ENCODE data around the gene DMD.

The DMD gene

DNA sequence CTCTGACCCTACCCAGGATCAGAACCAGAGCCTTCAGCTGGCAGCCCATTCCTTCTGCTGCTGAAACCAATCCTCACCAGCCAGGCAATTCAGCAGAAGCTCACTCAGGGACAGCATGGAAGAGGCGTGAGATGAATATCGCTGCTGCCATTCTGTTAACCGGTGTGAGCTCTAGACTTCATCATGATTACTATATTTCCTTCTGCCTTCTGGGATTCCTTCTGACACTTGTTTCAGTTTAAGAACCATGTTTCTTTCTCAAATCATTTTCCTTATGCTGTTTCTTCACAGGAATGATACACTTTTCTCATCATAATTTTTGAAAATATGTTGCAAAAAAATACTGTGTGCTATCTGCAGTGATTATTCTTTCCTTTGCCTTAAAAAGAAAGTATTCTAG is 1666.2 kb downstream of the DMD start:
- DNase-seq (ENCODE audit: low read depth): no peak
- no peak overlapping the region for H3K4me3 ChIP-seq (ENCODE audit: control insufficient read depth, low read depth, low read length)
- TF ChIP-seq, protein P1, sequence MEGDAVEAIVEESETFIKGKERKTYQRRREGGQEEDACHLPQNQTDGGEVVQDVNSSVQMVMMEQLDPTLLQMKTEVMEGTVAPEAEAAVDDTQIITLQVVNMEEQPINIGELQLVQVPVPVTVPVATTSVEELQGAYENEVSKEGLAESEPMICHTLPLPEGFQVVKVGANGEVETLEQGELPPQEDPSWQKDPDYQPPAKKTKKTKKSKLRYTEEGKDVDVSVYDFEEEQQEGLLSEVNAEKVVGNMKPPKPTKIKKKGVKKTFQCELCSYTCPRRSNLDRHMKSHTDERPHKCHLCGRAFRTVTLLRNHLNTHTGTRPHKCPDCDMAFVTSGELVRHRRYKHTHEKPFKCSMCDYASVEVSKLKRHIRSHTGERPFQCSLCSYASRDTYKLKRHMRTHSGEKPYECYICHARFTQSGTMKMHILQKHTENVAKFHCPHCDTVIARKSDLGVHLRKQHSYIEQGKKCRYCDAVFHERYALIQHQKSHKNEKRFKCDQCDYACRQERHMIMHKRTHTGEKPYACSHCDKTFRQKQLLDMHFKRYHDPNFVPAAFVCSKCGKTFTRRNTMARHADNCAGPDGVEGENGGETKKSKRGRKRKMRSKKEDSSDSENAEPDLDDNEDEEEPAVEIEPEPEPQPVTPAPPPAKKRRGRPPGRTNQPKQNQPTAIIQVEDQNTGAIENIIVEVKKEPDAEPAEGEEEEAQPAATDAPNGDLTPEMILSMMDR (conservative IDR thresholded peaks at IDR 0.05; ENCODE audit: control insufficient read depth, insufficient read depth, low read depth, low read length): no peak

DNA sequence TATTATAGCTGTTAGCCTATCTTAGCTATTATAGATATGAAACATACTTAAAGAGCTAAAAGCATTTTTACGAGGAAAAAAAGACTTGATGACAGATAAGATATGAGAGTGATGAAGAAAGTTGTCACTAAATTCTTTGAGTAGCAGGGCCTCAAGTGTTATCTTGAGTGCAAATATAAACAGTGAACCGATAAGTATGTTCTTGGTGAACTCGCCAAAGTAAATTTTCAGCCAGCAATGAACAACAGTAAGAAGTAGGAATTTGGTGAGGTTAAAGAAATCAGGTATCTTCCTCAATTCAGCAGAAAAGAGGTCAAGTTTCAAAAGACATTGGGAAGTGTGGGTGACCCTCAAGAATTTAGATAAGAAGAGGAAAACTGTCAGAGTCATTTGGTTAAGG is 1667.7 kb downstream of the DMD start:
- H3K4me3 ChIP-seq (ENCODE audit: control insufficient read depth, low read depth, low read length): no peak overlapping the region
- DNase-seq (ENCODE audit: low read depth): no peak
- TF ChIP-seq, protein P1 (conservative IDR thresholded peaks at IDR 0.05; ENCODE audit: control insufficient read depth, insufficient read depth, low read depth, low read length): no peak

DNA sequence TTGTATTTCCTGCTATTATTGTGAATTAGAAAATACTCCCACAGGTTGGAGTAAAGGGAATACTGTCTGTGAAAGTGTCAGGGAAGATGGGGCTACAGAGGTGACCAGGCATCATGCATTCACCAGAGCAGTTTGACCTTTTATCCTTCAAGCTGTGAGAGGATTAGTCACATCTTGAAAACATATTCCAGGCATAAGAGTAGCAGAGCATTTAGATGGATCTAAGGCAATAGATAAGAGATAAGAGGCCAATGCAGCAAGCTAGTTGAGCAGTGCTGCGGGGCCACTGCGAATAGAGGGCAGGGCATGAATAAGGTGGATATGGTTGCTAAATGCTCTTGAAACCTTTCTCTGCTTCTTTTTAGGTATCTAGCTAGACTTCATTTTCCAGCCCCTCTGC is 1668.8 kb downstream of the DMD start:
- TF ChIP-seq, protein P1 (conservative IDR thresholded peaks at IDR 0.05; ENCODE audit: control insufficient read depth, insufficient read depth, low read depth, low read length): no peak
- no peak for DNase-seq (ENCODE audit: low read depth)
- no peak overlapping the region for H3K4me3 ChIP-seq (ENCODE audit: control insufficient read depth, low read depth, low read length)

DNA sequence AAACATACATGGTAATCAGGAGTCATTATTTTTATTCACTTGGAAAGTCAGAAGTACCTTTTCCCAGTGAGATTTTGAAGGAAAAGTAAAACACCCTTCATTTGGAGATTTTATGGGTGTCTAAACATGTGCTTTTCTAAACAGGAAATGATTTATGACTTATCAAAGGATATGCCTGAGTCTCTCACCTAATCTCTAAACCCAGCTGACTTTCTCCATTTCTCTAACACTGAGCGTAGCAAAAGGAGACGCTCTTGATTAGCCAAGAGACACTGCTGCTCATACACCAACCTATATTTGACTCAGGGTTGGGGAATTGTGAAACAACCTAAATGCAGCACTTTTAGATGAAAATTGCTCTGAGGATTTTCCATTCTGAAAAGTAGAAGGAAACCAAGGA is 1671.0 kb downstream of the DMD start:
- H3K4me3 ChIP-seq (ENCODE audit: control insufficient read depth, low read depth, low read length): no peak overlapping the region
- DNase-seq (ENCODE audit: low read depth): no peak
- TF ChIP-seq, protein P1 (conservative IDR thresholded peaks at IDR 0.05; ENCODE audit: control insufficient read depth, insufficient read depth, low read depth, low read length): no peak

DNA sequence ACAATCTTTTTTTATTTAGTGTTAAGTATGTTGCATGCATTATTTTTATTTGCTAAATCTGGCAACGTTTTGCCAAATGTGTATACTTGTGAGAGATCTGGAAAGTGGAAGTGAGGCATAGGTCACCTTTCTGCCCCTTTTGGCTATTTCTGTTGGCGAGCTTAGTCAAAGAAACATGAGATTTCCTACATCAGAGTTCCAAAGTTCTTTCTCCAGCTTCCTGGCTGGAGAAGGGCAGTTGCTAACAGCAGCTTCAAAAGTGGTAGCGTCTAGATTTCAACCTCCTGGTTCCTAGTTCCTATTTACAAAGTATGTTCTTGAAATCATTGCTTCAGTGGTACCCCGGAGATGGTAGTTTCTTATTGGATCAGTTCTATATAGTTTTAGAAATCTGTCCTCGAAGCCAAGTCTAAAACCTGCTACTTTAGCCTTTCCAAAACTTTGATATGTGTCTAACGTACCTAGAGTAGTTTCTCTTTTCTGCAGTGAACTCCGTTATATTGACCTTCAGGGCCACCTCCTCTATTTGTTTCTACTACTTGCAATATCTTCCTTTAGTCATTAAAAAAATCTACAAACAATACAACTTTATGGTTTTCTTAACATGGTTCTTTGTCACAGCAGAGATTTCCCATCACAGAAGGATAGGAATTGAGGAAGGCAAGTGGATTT is 1683.8 kb downstream of the DMD start:
- TF ChIP-seq, protein P1 (conservative IDR thresholded peaks at IDR 0.05; ENCODE audit: control insufficient read depth, insufficient read depth, low read depth, low read length): no peak
- no peak for DNase-seq (ENCODE audit: low read depth)
- H3K4me3 ChIP-seq (ENCODE audit: control insufficient read depth, low read depth, low read length): no peak overlapping the region

DNA sequence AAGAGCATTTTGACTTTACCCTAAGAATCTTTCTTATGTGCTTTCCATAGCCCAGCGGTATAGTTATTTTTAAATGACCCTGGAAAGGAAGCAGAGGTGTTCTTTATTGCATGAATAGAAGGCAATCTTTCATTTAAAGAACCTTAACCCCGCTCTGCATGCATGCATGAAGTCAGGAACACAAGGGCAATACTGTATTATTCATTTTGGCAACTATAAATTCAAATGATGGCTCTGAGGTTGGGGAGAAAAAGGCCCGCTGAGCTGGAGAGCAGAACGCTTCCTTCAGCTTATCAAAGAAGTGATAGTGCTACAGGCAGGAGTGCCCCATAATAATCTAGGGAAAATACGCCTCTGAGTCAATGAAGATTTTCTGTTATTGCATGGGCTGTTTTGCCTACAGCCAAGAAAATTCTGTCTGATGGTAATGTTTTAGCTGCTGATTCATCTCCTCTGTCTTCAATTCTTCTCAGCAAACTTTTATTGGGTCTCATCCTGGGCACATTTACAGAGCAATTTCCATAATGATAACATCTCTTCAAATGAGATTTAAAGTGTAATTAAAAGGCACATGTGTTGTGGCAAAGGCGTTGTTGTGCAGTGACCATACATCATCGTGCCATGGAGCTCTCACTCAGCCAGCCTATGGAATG is 1687.3 kb downstream of the DMD start:
- TF ChIP-seq, protein P1 (conservative IDR thresholded peaks at IDR 0.05; ENCODE audit: control insufficient read depth, insufficient read depth, low read depth, low read length): no peak
- no peak for DNase-seq (ENCODE audit: low read depth)
- H3K4me3 ChIP-seq (ENCODE audit: control insufficient read depth, low read depth, low read length): no peak overlapping the region

All from fibroblast of mammary gland (primary cell).